ENCODE results near the gene LPP. TPM values are rescaled to one million over a fixed set of nuclear protein-coding genes. Genes with fewer than 3 reads are reported as not detected.

LPP gene
- total and polyA plus RNA-seq, 9 of the 15 experiments (the other 6 are each of a cell fraction or from before 2014, with no cell fraction given): 0.07 to 0.18 TPM; not detected in 7

DNA sequence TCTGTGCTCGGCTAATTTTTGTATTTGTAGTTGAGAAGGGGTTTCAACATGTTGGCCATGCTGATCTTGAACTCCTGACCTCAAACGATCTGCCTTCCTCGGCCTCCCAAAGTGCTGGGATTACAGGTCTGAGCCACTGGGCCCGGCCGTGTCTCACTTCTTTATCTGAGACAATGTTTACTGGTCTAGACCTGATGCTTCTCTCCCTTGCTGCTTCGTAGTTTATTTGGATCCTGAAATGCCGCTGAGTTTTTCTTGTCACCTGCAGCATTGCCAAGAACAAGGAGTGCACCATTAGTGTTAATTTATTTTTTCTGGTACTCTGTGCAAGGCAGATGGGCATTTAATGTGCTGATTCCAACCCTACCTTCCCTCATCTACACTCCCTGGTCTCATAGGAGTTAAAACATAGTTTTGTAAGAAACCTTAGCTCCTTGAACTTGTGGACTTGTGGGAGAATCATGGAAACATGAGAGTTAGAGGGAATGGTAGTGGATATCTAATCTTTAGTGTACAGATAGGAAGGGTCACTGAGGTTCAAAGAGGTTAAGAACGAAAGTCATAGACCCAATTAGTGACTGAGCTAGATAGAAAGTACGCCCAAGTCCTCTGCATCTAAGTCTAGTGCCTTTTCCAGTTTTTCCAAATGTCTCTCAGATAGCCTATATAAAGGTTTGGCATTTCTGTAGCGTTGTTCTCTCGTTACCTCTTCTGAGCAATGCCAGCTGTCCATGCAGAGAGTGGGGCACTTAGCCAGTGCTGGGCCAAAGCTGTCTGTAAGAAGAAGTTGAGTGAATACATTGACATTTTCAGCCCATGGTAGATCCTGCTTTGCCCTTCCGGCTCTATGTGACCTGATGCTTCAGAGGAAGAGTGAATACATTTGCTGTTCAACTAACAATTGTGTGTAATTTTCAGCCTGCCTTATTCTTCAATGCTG lies 244.1 kb downstream of the LPP start (continued):
- TF ChIP-seq, protein P1, sequence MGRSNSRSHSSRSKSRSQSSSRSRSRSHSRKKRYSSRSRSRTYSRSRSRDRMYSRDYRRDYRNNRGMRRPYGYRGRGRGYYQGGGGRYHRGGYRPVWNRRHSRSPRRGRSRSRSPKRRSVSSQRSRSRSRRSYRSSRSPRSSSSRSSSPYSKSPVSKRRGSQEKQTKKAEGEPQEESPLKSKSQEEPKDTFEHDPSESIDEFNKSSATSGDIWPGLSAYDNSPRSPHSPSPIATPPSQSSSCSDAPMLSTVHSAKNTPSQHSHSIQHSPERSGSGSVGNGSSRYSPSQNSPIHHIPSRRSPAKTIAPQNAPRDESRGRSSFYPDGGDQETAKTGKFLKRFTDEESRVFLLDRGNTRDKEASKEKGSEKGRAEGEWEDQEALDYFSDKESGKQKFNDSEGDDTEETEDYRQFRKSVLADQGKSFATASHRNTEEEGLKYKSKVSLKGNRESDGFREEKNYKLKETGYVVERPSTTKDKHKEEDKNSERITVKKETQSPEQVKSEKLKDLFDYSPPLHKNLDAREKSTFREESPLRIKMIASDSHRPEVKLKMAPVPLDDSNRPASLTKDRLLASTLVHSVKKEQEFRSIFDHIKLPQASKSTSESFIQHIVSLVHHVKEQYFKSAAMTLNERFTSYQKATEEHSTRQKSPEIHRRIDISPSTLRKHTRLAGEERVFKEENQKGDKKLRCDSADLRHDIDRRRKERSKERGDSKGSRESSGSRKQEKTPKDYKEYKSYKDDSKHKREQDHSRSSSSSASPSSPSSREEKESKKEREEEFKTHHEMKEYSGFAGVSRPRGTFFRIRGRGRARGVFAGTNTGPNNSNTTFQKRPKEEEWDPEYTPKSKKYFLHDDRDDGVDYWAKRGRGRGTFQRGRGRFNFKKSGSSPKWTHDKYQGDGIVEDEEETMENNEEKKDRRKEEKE (IDR thresholded peaks at IDR 0.05; ENCODE audit: borderline replicate concordance in 1 of 2, control insufficient read depth in 1 of 2, low read depth in 2 of 2, low read length in 1 of 2): no peak
- TF ChIP-seq, protein P2, sequence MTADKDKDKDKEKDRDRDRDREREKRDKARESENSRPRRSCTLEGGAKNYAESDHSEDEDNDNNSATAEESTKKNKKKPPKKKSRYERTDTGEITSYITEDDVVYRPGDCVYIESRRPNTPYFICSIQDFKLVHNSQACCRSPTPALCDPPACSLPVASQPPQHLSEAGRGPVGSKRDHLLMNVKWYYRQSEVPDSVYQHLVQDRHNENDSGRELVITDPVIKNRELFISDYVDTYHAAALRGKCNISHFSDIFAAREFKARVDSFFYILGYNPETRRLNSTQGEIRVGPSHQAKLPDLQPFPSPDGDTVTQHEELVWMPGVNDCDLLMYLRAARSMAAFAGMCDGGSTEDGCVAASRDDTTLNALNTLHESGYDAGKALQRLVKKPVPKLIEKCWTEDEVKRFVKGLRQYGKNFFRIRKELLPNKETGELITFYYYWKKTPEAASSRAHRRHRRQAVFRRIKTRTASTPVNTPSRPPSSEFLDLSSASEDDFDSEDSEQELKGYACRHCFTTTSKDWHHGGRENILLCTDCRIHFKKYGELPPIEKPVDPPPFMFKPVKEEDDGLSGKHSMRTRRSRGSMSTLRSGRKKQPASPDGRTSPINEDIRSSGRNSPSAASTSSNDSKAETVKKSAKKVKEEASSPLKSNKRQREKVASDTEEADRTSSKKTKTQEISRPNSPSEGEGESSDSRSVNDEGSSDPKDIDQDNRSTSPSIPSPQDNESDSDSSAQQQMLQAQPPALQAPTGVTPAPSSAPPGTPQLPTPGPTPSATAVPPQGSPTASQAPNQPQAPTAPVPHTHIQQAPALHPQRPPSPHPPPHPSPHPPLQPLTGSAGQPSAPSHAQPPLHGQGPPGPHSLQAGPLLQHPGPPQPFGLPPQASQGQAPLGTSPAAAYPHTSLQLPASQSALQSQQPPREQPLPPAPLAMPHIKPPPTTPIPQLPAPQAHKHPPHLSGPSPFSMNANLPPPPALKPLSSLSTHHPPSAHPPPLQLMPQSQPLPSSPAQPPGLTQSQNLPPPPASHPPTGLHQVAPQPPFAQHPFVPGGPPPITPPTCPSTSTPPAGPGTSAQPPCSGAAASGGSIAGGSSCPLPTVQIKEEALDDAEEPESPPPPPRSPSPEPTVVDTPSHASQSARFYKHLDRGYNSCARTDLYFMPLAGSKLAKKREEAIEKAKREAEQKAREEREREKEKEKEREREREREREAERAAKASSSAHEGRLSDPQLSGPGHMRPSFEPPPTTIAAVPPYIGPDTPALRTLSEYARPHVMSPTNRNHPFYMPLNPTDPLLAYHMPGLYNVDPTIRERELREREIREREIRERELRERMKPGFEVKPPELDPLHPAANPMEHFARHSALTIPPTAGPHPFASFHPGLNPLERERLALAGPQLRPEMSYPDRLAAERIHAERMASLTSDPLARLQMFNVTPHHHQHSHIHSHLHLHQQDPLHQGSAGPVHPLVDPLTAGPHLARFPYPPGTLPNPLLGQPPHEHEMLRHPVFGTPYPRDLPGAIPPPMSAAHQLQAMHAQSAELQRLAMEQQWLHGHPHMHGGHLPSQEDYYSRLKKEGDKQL (CRISPR knock-in tag; IDR thresholded peaks at IDR 0.05; ENCODE audit: borderline replicate concordance): no peak
- TF ChIP-seq CREBBP (IDR thresholded peaks at IDR 0.05; ENCODE audit: low read depth, low read length) (no peak), RNF2 (IDR thresholded peaks at IDR 0.05) (no peak), HEY1 (CRISPR knock-in tag; IDR thresholded peaks at IDR 0.05; ENCODE audit: borderline replicate concordance) (no peak), IRF9 (tag; IDR thresholded peaks at IDR 0.05) (no peak), RUNX1 (IDR thresholded peaks at IDR 0.05; ENCODE audit: low read depth) (no peak), ZNF134 (CRISPR knock-in tag; conservative IDR thresholded peaks at IDR 0.05) (no peak)

Measured in K562 (cell line).